NCI-H1930 (cell line): ENCODE measurements around the gene STEAP3.

Experiments
- DNase-seq, 2 experiments: peaks; one replicate each; lab custom pipeline; 2025; lab: John Stamatoyannopoulos, UW

Gene STEAP3

GRCh38 chr2:119294671-119295070 is 71.0 kb downstream of the STEAP3 start:
- no peak for DNase-seq

- DNase-seq = no peak
These were observed 72.2 kb downstream of the STEAP3 start for GRCh38 chr2:119295688-119296375.

GRCh38 chr2:119301413-119301812 is 77.8 kb downstream of the STEAP3 start:
- no peak for DNase-seq

GRCh38 chr2:119304847-119305246 is 81.2 kb downstream of the STEAP3 start:
- DNase-seq = no peak

- no peak for DNase-seq
These were observed 82.0 kb downstream of the STEAP3 start for GRCh38 chr2:119305497-119306195.

- no peak for DNase-seq
These were observed 82.6 kb downstream of the STEAP3 start for GRCh38 chr2:119306196-119306590.

GRCh38 chr2:119307419-119308140 is 83.9 kb downstream of the STEAP3 start:
- no peak for DNase-seq

- DNase-seq = no peak
These were observed 85.2 kb downstream of the STEAP3 start for GRCh38 chr2:119308793-119309330.

- no peak for DNase-seq
These were observed 87.7 kb downstream of the STEAP3 start for GRCh38 chr2:119311371-119311770.

- DNase-seq = no peak
These were observed 88.2 kb downstream of the STEAP3 start for GRCh38 chr2:119311831-119312230.
